Non-pigmented ciliary epithelial cell (primary cell): Measurements from ENCODE around the gene NSMF.
"Not testable (repeated sequence)": the region's sequence is repeated elsewhere in the genome, so short reads cannot be mapped to it uniquely, and the experiment has no call there.

Experiments
- DNase-seq: peaks from one replicate; pipeline ENCODE4 v3.0.0-alpha.2; 2010; ENCODE audit warnings: low read depth

Gene NSMF

DNA sequence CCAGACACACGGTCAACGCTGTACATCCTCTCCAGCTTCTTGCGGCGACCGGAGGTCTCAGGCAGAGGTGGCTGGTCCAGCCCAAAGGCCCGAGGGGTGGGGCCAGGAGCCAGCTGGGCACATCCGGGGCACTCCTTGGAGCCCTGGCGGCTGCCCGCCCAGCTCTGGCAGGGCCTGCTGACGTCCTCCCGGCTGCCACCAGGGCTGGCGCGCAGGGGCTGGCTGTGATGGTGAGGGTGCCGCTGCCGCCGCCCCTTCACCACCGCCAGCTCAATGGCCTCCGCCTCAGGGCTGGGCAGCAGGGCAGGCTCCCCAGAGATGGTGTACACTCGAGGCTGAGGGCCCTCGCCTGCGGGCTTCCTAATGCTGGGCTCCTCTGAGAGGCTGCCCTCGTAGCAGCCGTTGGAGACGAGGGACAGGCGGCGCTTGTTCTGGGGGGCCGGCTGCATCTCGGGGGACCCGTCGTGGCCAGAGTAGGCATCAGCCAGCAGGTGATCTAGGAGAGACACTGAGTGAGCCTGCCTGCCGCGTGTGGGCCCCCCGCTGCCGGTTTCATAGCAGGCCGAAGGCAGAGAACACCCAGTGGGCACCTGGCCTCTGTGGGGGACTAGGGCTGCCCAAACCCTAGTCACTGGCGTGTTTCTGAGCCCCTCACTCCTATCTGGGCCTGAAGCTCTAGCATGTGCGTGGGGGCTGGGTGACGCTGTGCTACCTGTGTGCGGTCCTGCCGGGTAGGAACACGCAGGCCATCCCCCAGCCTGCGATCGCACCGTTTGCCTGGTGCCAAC, 1.5 kb downstream of the NSMF start:
- no peak for DNase-seq

DNA sequence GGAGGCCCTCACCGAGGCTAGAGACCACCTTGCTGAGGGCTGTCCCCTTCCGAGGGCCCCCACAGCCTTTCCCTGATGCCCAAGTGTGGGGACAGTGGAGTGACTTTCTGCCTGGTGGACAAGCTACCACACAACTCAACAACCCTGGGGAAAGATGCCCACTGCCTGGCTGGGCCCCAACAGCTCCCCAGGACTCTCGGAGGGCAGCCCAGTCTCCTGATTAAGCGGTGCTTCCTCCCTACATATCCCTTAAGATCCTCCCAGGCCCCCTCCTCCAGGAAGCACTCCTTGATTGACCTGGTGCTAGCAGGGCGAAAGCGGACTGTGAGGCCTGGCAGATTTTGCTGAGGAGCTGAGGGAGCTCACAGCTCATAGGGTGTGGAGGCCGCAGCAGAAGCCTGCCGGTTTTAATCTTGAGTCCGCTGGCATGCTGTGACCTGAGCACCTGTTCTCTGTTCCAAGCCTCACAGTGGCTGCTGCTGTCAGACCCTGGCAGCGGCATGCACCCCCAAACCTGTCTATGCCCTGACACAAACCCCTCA, 2.2 kb downstream of the NSMF start:
- DNase-seq: no peak

DNA sequence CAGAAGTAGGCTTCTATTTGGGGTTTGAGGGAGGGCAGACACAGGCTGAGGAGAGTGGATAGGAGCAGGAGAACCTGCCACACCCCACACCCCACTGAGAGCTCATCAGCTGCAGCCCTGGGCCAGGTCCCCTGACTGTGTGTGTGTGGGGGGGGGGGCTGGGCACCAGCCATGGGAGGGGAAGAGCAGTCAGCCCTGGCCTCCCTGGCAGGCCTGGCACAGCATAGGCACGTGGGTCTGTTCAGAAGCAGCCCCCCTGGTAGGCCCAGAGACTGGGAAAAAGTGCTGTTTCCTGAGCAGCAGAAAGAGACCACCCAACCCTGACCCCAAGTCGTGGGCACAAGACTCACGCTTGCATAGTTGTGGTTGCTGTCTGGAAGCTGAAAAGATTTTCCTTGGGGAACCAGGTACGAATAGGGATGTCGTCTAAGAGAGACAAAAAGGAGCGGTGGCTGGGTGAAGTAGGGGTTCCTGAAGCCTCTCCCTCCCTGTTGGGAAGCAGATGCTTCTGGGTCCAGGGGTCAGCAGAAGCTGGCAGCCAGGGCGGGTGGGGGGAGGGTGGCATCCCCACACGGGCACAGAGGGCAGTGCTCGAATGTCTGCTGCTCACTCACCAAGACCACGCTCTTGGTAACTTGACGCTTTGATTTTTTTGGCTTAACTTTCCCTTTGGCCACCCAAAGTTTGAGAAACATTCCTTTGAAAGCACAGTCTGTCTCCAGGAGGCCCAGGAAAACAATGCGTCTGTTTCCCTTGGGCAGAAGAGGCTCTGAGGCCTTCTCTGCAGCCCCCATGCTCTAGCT, 2.9 kb downstream of the NSMF start:
- DNase-seq: no peak

DNA sequence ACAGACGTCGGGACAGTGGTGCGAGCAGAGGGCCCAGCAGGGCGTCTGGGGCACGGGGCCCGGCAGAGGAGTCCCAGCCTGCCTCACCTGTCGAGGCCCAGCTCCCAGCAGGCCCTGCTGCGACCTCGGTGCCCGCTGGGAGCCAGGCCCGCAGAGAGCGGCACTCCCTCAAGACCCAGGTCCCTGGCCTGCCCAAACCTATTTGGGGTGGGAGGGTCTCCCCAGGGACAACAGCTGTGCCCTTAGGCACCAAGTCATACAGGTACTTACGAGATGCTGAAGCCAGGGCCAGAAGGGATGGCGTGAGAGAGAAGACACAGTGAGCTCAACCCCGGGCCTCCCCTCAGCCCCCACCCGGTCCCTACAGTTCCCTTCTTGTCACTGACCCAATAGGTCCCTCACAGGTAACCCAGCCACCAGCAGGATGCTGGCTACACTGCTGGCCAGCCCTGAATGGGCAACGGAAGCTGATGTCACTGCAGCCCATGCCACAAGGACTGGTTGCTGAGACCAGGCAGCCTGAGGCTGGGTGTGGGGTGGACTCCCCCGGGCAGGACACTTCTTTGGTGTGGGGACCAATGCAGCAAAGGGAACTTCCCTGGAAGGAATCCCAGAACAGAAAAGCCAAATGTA, 3.7 kb downstream of the NSMF start:
- DNase-seq: no peak

DNA sequence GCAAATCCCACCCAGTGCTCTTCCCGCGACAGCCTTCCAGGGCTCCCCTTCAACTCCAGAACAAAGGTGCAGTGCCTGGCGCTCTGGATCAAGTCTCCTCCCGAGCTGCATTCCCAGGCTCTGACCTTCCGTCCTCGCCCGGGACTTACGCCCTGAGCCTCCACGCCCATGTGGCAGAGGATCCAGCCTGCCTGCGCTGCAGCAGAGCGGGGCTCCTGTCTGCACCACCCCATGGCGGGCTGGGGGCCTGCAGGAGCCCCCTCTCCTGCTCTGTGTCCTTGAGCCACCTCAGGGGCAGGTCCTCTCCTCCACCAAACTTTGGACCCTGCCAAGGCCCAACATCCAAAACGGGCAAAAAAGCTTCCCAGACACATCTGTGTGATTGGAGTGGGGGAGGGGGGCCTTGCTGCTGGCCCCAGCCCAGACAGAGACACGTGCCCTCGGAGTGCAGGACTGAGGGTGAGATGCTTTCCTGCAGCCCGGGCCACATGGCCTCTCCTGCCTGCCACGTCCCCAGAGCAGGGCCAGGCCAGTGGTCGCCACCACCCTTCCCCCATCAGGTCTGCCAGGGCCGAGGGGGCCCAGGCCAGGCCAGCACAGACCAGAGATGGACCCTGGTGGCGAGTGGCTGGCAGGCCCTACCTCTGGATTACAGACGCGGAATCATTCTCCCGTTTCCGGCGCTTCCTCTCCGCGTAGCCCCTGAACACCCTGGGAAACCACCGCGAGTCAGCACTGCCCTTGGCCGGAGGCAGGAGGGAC, 4.4 kb downstream of the NSMF start:
- no peak for DNase-seq

DNA sequence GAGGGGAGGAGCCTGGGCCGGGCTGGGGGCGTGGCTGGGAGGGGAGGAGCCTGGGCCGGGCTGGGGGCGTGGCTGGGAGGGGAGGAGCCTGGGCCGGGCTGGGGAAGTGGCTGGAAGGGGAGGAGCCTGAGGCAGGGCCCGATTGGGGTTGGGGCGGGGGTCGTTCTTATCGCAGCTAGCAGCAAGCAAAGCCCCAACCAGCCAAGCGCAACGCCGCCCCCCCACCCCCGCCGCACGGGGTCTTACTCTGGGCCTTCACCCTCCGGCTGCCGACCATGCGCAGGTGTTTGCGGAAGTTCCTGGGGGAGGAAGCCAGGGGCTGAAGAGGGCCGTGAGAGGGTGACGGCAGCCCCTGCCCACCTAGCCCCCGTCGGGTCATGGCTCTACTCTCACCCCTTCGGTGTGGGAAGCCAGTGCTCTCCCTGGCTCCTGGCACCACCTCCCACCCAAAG, 5.0 kb downstream of the NSMF start:
- no peak for DNase-seq

DNA sequence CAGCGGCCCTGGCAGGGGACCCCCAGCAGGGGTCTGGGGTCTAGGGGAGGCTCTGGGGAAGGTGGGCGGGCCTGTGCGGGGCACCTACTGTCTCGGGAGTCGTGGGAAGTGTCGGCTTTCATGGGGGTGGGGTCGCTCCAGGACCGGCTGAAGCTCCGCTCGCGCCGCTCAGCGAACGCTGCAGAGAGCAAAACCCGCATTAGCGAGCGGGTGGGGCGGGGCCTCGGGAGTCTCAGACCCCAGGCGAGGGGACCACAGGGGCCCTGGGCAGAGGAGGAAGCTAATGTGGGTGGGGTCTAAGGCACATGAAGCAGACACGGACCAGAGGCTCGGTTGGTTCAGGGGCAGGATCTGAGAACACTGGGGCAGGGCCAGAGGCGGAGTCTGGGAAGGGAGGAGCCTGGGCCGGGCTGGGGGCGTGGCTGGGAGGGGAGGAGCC, 5.5 kb downstream of the NSMF start:
- no peak for DNase-seq

DNA sequence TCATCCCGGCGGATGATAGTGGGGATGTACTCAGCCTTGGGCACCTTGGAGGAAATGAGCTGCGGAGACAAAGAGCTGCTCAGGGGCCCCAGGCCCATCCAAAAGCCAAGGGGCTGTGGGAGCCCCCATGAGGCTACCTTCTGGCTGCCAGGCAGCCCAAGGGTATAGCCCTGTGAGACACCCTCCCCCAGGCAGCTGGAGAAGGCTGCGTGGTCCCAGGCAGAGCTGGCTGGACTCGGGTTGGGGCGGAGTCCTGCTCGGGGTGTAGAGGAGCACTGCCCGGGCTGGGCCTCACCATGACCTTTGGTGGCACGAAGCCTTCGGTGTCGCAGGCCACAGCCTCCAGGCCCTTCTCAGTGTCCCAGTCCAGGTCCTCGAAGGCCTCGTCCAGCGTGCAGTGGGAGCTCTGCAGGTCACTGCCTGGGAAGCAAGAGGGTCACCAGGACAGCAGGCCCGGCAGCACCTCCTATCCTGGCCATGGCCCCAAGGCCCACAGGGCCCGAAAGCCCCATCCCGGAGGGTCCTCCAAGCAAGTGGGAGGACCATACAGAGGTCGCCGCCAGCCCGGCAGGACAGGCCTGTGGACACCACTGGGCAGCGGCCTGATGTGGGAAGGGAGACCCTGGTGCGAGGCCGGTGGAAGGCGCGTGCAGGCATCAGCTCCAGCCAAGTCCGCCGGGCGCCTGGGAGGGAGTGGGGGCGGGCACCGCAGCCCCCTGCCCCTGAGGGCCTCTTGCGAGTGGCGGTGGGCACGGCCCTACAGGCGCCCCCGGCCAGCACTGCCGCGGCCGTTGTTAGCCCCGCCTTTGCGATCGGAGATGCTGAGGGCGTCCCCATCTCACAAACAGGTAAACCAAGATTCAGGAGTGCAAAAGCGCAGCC, 6.1 kb downstream of the NSMF start:
- DNase-seq: no peak

DNA sequence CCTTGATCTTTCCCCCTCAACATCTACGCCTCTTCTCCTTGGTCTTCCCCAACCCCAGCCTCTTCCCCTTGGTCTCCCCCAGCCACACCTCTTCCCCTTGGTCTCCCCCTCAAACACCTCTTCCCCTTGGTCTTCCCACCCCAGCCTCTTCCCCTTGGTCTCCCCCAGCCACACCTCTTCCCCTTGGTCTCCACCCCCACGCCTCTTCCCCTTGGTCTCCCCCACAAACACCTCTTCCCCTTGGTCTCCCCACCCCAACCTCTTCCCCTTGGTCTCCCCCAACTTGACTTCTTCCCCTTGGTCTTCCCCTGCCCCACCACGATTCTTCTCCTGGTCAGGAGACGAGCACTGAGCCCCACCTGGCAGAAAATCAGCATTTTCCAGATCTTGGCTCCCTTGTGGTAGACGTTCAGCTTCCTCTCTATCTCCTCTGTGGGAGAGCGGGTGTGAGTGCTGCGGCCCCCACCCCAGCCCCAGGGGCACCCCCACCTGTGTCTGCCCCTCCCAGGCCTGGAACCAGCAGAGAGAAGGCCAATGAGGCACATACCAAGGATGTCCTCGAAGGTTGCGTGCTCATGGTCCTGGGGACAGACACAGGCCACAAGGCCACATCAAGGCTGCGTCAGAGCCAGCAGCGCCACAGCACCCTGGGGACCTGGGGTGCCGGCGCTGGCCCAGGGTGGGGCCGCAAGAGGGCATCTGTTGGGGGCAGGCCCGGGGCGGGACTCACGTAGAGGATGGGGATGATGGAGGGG, 7.0 kb downstream of the NSMF start:
- no peak for DNase-seq

DNA sequence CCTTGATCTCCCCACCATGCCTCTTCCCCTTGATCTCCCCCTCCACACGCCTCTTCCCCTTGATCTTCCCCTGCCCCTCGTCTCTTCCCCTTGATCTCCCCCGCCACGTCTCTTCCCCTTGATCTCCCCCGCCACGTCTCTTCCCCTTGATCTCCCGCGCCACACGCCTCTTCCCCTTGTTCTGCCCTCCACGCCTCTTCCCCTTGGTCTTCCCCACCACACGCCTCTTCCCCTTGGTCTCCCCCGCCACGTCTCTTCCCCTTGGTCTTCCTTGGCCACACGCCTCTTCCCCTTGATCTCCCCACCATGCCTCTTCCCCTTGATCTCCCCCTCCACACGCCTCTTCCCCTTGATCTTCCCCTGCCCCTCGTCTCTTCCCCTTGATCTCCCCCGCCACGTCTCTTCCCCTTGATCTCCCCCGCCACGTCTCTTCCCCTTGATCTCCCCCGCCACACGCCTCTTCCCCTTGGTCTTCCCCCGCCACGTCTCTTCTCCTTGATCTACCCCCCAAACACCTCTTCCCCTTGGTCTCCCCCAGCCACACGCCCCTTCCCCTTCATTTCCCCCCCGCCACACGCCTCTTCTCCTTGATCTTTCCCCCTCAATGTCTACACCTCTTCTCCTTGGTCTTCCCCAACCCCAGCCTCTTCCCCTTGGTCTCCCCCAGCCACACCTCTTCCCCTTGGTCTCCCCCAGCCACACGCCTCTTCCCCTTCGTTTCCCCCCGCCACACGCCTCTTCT, 7.7 kb downstream of the NSMF start:
- DNase-seq: not testable (repeated sequence)

DNA sequence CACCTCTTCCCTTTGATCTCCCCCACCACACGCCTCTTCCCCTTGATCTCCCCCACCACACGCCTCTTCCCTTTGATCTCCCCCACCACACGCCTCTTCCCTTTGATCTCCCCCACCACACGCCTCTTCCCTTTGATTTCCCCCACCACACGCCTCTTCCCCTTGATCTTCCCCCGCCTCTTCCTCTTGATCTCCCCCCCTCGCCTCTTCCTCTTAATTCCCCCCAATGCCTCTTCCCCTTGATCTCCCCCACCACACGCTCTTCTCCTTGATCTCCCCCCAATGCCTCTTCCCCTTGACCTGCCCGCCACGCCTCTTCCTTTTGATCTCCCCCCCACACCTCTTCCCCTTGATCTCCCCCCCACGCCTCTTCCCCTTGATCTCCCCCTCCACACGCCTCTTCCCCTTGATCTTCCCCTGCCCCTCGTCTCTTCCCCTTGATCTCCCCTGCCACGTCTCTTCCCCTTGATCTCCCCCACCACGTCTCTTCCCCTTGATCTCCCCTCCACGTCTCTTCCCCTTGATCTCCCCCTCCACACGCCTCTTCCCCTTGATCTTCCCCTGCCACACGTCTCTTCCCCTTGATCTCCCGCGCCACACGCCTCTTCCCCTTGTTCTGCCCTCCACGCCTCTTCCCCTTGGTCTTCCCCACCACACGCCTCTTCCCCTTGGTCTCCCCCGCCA, 8.5 kb downstream of the NSMF start:
- not testable (repeated sequence) for DNase-seq

DNA sequence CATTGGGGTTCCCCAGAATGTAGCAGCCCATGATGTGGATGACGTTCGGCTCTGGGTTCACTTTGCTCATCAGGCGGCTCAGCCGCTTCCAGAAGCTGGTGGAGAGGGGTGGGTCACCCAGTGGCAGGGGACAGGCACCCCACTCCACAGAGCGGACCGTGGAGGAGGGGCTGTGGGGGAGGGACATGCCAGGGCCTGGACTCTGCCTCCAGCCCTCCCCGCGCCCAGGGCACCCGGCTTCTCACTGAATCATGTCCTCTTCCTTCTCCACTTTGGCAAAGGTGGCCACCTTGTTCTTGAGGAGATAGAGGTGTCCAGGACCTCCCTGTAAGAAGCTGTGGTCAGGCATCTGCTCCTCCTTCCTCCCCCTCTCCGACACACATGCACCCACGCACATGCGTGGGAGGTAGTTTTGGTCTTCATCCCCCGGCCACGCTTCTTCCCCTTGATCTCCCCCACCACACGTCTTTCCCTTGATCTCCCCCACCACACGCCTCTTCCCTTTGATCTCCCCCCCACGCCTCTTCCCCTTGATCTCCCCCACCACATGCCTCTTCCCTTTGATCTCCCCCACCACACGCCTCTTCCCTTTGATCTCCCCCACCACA, 9.1 kb downstream of the NSMF start:
- DNase-seq: no peak

DNA sequence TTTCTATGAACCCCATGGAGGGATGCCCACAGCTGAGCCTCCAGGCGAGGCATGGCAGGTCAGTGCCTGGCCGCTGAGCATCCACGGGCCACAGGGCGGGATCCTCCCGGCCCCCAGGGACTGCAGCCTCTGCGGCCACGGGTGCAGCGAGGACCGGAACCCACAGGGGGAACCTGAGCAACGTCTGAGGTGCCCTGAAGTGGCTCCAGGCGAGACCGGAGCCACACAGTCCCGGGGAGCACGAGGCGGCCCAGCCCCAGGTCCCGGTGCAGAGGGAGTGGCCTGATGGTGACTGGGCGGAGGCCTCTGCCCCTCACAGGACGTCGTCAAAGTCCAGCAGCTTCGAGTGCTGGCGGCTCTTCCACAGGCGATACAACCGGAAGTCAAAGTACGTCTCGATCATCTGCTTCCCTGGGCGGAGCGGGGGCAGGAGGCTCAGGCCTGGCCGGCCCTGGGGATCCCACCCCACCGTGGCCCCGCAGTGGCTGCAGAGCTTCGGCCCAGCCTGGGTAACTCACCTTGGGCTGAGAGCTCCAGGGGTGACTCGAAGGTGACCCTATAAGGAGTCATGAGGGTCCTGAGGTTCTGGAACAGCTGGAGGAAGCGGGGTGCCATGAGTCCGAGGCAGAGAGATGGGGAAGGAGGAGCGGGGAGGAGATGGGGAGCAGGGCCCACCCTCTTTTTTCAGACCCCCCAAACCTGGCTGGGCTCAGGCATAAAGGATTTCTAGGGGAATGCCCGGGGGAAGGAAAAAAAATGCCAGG, 9.9 kb downstream of the NSMF start:
- DNase-seq: no peak

DNA sequence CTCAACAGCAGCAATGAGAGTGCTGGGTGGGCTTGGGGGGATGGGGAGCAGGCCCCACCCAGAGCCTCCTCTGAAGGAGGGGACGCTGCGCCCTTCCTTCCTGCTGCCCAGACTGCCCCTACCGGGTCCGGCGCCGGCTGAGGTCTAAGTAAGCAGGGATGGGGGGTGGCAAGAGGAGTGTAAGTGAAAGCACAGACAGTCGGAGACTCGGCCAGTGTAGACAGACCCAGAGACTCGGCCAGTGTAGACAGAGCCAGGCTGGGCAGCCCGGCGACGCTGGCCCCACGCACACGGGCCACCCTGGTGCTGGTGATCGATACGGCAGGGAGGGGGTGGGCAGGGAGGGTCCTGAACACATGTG, 10.6 kb downstream of the NSMF start:
- DNase-seq: no peak

DNA sequence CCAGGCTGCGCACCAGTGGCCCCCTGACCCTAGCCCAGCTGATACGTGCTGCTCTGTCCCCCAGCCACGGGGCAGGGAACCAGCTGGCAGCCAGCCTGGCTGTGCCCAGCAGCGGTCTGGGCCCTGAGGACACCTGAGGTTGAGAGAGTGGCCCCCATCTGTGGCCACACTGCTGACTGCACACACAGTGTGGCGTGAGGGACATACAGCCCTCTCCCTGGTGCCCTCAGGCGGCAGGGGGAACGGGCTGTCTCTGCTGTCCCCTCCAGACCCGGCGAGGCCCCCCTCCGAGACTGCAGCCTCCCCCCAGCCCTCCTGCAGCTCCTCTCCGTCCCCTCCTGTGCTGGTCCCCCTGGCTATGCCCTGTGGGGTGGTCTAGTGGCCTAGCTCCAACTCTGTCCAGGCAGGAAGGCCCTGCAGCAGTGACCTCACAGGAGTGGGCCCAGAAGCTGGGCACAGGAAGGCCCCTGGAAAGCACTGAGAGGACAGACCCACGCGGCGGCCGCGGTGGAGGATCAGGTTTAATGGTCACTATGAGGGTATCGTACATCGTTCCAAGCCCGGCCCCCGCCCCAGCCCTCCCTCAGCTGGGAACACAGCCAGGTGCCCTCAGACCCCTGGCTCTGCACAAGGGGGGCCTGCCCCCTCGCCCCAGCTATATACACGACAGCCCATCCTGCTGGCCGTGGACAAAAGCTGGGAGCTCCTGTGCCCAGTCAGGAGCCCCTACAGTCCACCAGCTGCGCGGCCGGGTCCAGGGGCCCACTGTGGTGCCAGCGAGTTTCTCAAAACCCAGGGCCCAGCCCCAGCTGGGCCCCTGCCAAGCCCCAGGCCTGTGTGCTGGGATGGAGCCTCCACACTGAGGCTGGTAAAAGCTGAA, 11.2 kb downstream of the NSMF start:
- DNase-seq: no peak

DNA sequence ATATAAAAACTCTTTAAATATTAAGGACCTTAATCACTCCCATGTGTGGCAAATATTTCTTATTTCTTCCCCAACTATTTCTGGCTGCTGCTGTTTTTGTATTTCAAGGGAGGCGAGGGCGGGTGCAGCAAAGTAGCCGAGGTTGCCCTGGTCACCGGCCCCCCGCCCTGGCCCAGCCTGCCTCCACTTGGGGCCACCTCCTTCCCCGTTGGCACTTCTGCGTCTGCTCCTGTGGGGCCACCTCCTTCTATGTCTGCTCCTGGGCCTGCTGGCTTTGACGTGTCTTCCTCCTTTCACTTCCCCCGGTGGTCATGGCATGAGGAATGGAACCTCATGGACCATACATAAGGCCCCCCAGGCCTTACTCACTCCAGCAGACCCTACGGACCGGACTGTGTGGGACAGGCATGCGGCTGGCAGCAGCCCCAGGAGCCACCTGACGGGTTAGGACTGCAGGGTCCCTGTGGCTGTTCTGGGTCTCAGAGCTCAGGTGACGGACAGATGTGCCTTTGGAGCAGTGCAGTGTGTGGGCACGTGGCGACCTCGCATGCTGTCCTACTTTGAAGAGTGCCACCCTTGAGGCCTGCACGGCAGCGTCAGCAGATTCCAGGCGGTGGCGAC, 12.2 kb downstream of the NSMF start:
- DNase-seq: no peak
